ENCODE measurements around the gene MAP1B. TPM values are rescaled to one million over a fixed set of nuclear protein-coding genes. Genes with fewer than 3 reads are reported as not detected.

MAP1B gene
- total and polyA plus RNA-seq, 2 of the 4 experiments (the other 2 are of a cell fraction), result 41.1 to 183 TPM

- H3K23ac ChIP-seq (ENCODE audit: low read depth, low read length), result no peak overlapping the region
- no peak overlapping the region for H3K4me2 ChIP-seq (ENCODE audit: low read depth, low read length)
- WGBS, 2 experiments (ENCODE audit: extremely low coverage in 2 of 2, insufficient read length in 1 of 2), result no CpG with 5 or more reads among the region's 1 CpG
- H3K14ac ChIP-seq (replicated peaks; ENCODE audit: low read depth, low read length), result no peak overlapping the region
- H3K27me3 ChIP-seq (ENCODE audit: control insufficient read depth, insufficient read depth, low read length), result peaks cover 19% of the 10 kb centered on the region
- H2BK15ac ChIP-seq (ENCODE audit: low read depth, low read length), result no peak overlapping the region
- H3K18ac ChIP-seq (ENCODE audit: low read depth, low read length), result no peak overlapping the region
- no peaks in the 10 kb centered on the region for H3K4me1 ChIP-seq (ENCODE audit: control insufficient read depth, insufficient read depth, low read length)
- no peak for DNase-seq
- BruUV-seq (replicated peaks), result no TSS peak
- ChIA-PET POLR2A (ENCODE audit: unreplicated experiment) (no interaction called here), CTCF (no interaction called here)
- no peak for TF ChIP-seq CHD1 (IDR thresholded peaks at IDR 0.05; ENCODE audit: low read depth, low read length)
- TF ChIP-seq SMC3 (IDR thresholded peaks at IDR 0.05; ENCODE audit: low read depth, low read length), result no peak
- no peak for TF ChIP-seq CTCF (conservative IDR thresholded peaks at IDR 0.05; ENCODE audit: low read depth, low read length)
- TF ChIP-seq FOS (IDR thresholded peaks at IDR 0.05; ENCODE audit: low read depth, low read length), result no peak
- TF ChIP-seq MXI1 (IDR thresholded peaks at IDR 0.05; ENCODE audit: borderline replicate concordance, low read depth, low read length), result no peak
- no peak for TF ChIP-seq MAZ (IDR thresholded peaks at IDR 0.05; ENCODE audit: borderline replicate concordance, low read depth, low read length)
- TF ChIP-seq MAFK (IDR thresholded peaks at IDR 0.05; ENCODE audit: low read depth, low read length), result no peak
- TF ChIP-seq USF2 (IDR thresholded peaks at IDR 0.05; ENCODE audit: low read depth, low read length), result no peak
- no peak for TF ChIP-seq RCOR1 (IDR thresholded peaks at IDR 0.05; ENCODE audit: insufficient replicate concordance, low read length)
- TF ChIP-seq ELK1 (IDR thresholded peaks at IDR 0.05; ENCODE audit: borderline replicate concordance, low read depth, low read length), result no peak
- TF ChIP-seq BHLHE40 (IDR thresholded peaks at IDR 0.05; ENCODE audit: low read depth, low read length), result no peak
- TF ChIP-seq RAD21 (IDR thresholded peaks at IDR 0.05; ENCODE audit: low read length), result no peak
- TF ChIP-seq POLR2A (IDR thresholded peaks at IDR 0.05; ENCODE audit: low read depth, low read length), result no peak
- TF ChIP-seq NFE2L2 (IDR thresholded peaks at IDR 0.05; ENCODE audit: low read depth, low read length), result no peak
- TF ChIP-seq CEBPB (IDR thresholded peaks at IDR 0.05; ENCODE audit: low read depth, low read length), result no peak
- no peak for TF ChIP-seq RFX5 (IDR thresholded peaks at IDR 0.05; ENCODE audit: low read depth, low read length)
- H3K56ac ChIP-seq (ENCODE audit: extremely low read depth, insufficient read depth, low read length), result no peak overlapping the region
- no peaks in the 10 kb centered on the region for H4K20me1 ChIP-seq (ENCODE audit: insufficient read depth, low read length)
- no peaks in the 10 kb centered on the region for H3K79me1 ChIP-seq (ENCODE audit: low read depth in 1 of 2, low read length in 2 of 2)
- no peak overlapping the region for H2AFZ ChIP-seq (replicated peaks; ENCODE audit: low read length, poor library complexity)
- H2BK5ac ChIP-seq (ENCODE audit: low read depth, low read length, poor library complexity, severe bottlenecking), result no peak overlapping the region
- H3K9ac ChIP-seq (ENCODE audit: low read depth, low read length), result no peak overlapping the region
- H3K36me3 ChIP-seq (ENCODE audit: control insufficient read depth, insufficient read depth, low read length), result no peaks in the 10 kb centered on the region
- no peak overlapping the region for H2AK5ac ChIP-seq (ENCODE audit: low read depth, low read length)
- H3K9me3 ChIP-seq (ENCODE audit: control insufficient read depth, insufficient read depth, low read length), result no peaks in the 10 kb centered on the region
- no peak for ATAC-seq (ENCODE audit: low read depth)
- no peak overlapping the region for H3K4ac ChIP-seq (ENCODE audit: low read depth, low read length)
- in situ Hi-C loops (cut with MboI; ENCODE audit: low sequenced_read_pairs), result no loop called here
- H2AK9ac ChIP-seq (replicated peaks; ENCODE audit: low read depth, low read length, poor library complexity), result no peak overlapping the region
- dilution Hi-C loops (cut with HindIII; ENCODE audit: low sequenced_read_pairs, unreplicated experiment), result no loop called here
- no peak overlapping the region for H4K91ac ChIP-seq (ENCODE audit: insufficient read depth, low read depth, low read length)
- no peak overlapping the region for H3K27ac ChIP-seq (ENCODE audit: insufficient read depth, low read length)
- intact Hi-C loops (cut with micrococcal nuclease), result no loop called here
- H2BK20ac ChIP-seq (ENCODE audit: low read depth, low read length), result no peak overlapping the region
- H4K5ac ChIP-seq (ENCODE audit: low read depth, low read length), result no peak overlapping the region
- no peak overlapping the region for H2BK120ac ChIP-seq (ENCODE audit: low read depth, low read length)
- no peaks in the 10 kb centered on the region for H3K9me1 ChIP-seq (ENCODE audit: insufficient read depth, low read length)
- no peak overlapping the region for H4K8ac ChIP-seq (ENCODE audit: low read depth in 2 of 2, low read length in 2 of 2)
- no peak overlapping the region for H3K4me3 ChIP-seq (ENCODE audit: insufficient read depth, low read depth, low read length)
These were observed 25.2 kb upstream of the MAP1B start for GRCh38 chr5:72082048-72082447.
